Measurements from ENCODE around the gene INA.
A peak's percentile ranks its signal among the peaks of the same experiment; 100 is the strongest.
"Not testable (repeated sequence)": the region's sequence is repeated elsewhere in the genome, so short reads cannot be mapped to it uniquely, and the experiment has no call there.

Gene INA

DNA sequence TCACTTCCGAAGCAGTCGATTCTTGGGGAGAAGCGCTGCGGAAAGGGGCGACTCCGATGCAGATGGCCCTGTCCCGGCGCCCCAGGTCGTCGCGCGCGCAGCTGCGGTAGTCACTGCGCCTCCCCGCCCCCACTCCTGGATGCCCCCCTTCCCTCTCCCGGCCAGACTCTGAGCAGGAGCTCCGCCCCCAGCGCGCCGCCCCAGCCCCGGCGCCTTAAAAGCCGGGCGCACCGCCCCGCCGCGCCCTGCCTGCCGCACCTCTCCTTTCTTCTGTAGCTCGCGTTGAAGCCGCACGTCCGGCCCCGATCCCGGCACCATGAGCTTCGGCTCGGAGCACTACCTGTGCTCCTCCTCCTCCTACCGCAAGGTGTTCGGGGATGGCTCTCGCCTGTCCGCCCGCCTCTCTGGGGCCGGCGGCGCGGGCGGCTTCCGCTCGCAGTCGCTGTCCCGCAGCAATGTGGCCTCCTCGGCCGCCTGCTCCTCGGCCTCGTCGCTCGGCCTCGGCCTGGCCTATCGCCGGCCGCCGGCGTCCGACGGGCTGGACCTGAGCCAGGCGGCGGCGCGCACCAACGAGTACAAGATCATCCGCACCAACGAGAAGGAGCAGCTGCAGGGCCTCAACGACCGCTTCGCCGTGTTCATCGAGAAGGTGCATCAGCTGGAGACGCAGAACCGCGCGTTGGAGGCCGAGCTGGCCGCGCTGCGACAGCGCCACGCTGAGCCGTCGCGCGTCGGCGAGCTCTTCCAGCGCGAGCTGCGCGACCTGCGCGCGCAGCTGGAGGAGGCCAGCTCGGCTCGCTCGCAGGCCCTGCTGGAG, at the start of gene INA:
Gene INA, plus strand, starts transcription at position 243 of the 817 bp plus-strand sequence. Its CDS starts 74 bp downstream, at position 317.
- peak; percentile 58 for DNase-seq

DNA sequence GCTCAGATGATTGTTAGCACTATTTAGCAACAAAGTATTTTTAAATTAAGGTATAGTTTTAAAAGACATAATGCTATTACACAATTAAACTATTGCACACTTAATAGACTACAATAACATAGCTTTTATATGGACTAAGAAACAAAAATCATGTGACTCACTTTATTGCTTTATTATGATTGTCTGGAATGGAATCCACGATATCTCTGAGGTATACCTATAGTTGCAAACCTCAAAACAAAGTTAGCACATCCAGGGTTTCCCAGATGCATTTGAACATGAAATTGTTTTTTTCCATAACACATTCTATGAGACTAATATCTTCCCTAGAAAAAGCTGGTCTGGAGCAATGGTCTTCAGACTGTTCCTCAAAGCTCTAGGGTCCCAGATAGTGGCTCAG, 49.5 kb upstream of the INA start:
- no peak for DNase-seq

GRCh38 chr10:103231047-103231551, 45.8 kb upstream of the INA start:
- peak; percentile 98 for DNase-seq

DNA sequence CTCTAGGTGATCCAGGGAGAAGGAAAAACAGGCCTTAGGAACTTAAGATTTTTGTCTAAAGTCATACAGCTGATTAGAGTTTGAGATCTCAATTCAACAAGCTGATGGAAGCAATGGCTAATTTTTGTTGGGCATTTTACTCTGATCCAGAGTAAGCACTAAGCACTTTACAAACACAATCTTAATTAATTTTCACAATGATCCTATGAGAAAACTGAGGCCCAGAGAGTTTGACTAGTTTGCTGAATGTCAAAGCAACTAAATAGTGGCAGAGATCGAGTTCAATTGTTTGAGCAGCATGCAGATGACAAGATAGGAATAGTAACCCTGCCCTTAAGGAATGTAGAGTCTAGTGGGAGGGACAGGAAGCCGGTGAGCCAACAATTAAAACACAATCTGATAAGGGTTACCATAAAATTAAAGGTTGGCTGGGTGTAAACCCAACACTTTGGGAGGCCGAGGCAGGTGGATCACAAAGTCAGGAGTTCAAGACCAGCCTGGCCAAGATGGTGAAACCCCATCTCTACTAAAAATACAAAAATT, 44.7 kb upstream of the INA start:
- DNase-seq, result no peak

GRCh38 chr10:103232772-103233488, 44.0 kb upstream of the INA start:
- peak; percentile 72 for DNase-seq

DNA sequence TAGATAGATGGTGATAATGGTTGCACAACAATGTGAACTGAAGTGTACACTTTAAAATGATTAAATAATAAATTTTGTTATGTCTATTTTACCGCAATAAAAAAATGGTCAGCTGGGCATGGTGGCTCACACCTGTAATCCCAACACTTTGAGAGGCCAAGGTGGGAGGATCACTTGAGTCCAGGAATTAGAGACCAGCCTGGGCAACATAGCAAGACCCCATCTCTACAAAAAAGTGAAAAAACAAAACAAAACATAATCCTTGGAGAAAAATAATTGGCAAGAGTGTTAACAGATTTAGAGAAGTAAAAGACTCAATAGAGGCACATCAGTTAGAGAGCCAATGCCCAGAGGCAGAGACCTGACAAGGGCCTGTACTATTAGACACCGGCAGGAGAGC, 41.2 kb upstream of the INA start:
- no peak for DNase-seq

GRCh38 chr10:103238506-103239252, 38.3 kb upstream of the INA start:
- DNase-seq, result peak; percentile 57

DNA sequence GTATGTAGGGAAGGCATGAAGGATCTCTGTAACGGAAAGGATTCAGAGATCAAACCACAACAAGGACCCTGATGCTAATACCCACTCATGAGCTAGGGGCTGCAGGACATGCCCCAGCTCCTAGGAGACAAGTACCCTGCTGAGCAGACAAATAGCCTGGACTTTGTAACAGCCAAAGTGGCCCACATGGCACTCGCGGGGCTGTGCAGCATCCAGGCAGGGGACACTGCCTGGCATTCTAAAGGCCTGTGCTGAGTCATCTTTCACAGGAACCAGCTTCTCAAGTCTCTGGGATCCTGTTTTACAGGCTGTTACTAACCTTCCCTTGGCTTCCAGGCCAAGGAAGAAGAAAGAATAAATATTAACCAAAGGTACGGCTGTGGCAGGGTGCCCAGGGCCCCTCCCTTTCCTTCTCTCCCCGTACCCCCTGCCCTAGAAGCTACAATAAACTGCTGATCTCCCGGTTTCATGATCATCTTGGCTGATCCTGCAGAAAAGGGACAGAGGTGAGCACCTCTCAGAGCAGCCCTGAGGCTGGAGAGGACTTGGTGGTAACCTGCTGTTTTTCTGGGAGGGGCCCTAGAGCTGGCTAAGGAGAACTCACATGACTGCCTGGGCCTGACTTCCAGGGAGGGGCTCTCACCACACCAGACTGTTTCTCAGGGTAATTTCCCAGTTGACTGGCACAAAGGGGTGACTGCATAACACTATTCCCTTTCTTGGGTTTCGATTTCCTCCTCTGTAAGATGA, 35.5 kb upstream of the INA start:
- DNase-seq, result peak; percentile 28

DNA sequence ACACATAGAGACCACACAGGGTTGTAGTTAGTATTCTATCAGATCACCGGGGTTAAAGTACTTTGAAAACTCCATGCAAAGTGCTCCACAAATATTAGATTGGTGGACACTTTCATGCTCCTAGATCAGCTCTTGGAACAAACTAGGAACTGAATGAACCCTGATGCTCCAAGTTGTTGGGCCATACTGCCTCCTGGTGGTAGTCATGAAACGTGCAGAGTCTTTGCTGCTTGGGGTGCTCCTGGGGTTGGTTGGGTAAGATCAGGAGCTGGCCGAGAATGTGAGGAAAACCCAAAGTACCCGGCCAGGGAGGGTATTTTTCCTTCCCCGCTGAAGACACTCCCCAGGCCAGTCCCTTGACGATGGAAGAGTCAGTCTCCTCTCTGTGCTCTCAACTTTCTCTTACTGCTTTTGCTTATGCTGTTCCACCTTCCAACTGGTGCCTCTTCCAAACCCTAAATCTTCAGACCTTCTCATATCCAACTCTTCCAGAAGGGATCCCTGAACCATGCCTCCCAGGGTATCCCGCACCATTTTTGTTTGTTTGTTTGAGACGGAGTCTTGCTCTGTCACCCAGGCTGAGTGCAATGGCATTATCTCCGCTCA, 32.2 kb upstream of the INA start:
- DNase-seq, result peak; percentile 74

- not testable (repeated sequence) for DNase-seq
Measured at GRCh38 chr10:103245587-103245986, 31.4 kb upstream of the INA start, which contains the start of gene RPEL1. RPEL1 (plus strand) TSS chr10:103245887; CDS start chr10:103245997, 110 bp downstream.

DNA sequence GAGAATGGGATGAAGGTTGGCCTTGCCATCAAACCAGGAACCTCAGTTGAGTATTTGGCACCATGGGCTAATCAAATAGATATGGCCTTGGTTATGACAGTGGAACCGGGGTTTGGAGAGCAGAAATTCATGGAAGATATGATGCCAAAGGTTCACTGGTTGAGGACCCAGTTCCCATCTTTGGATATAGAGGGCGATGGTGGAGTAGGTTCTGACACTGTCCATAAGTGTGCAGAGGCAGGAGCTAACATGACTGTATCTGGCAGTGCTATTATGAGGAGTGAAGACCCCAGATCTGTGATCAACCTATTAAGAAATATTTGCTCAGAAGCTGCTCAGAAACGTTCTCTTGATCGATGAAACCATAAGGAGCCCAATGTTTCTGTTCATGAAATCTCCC, 30.6 kb upstream of the INA start:
- DNase-seq, result no peak

GRCh38 chr10:103254113-103254512, 22.8 kb upstream of the INA start:
- no peak for DNase-seq

GRCh38 chr10:103254538-103255325, 22.2 kb upstream of the INA start:
- DNase-seq, result no peak

GRCh38 chr10:103256613-103257012, 20.3 kb upstream of the INA start:
- DNase-seq, result no peak

DNA sequence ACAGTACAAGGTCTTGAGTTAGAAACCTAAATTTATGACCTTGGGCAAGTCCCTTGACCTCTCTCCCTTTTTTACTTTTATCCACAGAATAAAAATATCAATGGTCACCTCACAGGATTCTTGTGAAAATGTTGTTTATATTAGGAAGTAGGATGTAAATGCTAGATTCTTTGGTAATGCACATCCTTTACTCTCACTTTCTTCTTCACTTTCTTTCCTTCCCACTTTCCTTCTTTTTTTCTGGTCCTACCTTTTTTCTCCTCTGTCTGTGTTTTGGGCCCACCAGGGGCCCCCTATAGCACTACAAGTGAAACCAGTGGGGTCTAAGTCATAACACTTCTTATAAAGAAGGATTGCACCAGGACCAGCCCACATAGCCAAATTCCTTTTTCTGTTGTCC, 19.1 kb upstream of the INA start:
- no peak for DNase-seq

- DNase-seq, result not testable (repeated sequence)
Measured at GRCh38 chr10:103258928-103259327, 18.0 kb upstream of the INA start.

DNA sequence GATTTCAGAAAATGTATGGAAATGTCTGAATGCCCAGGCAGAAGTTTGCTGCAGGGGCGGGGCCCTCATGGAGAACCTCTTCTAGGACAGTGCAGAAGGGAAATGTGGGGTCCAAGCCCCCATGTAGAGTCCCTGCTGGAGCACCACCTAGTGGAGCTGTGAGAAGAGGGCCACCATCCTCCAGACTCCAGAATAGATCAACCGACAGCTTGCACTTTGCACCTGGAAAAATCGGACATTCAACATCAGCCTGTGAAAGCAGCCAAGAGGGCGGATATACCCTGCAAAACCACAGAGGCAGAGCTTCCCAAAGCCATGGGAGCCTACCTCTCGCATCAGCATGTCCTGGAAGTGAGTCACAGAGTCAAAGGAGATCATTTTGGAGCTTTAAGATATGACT, 16.9 kb upstream of the INA start:
- no peak for DNase-seq

DNA sequence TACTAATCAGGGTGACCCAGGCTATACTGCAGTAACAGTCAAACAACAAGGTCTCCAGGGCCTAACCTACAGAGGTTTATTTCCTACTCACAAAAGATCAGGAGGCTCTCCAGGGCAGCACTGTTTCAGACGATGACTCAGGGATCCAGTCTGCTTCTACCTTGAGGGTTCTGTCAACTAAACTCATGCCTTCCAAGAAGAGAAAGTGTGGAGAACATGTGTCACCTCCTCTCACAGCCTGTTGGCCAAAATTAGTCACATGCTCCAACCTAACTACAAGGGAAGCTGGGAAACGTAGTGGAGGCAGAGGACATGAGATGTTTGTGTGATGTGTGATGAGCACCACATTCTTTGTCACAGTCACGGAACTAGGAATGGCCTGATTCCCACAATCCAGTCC, 14.7 kb upstream of the INA start:
- DNase-seq, result no peak

GRCh38 chr10:103265717-103266329, 11.1 kb upstream of the INA start:
- DNase-seq, result peak; percentile 67

DNA sequence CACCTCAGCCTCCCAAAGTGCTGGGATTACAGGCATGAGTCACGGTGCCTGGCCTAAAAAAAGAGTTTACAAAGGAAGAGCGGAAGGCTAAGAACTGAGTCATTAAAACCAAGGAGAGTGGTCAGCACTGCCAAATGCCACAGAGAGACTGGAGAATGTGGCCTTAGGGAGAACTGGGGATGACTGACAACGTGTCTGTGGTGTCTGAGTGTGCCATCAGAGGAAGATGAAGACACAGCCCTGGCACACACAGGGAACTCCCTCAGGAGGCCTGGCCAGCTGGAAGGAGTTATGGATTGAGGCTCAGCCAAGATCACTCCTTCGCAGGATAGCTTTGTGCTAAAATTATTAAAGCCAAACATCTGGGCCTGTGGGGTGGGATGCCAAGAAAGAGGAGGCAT, 3.9 kb upstream of the INA start:
- peak; percentile 98 for DNase-seq
